Loucy (cell line): ENCODE data around the gene IGHMBP2.

Experiments used
- EZH2phosphoT487 ChIP-seq: fragments of 200-600 bp; IDR thresholded peaks from 2 replicates; pipeline ENCODE4 v1.6.1; 2018; ENCODE audit warnings: antibody characterized with exemption, mild to moderate bottlenecking, moderate library complexity, borderline replicate concordance
- TF ChIP-seq, protein P1 (sequence below): fragments of 200-600 bp; sonication (generic); conservative IDR thresholded peaks from 2 replicates; pipeline ENCODE4 v1.5.1; 2014; ENCODE audit warnings: mild to moderate bottlenecking, antibody characterized with exemption, low read length

DNA sequence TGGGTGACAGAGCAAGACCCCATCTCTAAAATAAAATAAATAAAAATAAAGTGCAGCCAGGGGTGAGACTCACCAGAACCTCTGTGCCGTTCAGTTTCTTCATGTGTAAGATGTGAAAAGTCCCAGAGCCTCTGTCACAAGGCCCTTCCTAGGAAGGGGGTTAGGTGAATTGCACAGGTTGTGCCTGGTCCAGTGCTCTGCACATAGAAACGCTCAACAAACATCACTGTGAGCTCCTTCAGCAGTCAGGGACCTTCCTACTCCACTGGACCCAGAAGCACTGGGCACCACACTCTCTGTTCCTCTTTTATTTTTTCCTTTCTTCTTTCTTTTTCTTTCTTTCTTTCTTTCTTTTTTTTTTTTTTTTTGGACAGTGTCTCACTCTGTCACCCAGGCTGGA is 22.4 kb upstream of the IGHMBP2 start:
- TF ChIP-seq, protein P1, sequence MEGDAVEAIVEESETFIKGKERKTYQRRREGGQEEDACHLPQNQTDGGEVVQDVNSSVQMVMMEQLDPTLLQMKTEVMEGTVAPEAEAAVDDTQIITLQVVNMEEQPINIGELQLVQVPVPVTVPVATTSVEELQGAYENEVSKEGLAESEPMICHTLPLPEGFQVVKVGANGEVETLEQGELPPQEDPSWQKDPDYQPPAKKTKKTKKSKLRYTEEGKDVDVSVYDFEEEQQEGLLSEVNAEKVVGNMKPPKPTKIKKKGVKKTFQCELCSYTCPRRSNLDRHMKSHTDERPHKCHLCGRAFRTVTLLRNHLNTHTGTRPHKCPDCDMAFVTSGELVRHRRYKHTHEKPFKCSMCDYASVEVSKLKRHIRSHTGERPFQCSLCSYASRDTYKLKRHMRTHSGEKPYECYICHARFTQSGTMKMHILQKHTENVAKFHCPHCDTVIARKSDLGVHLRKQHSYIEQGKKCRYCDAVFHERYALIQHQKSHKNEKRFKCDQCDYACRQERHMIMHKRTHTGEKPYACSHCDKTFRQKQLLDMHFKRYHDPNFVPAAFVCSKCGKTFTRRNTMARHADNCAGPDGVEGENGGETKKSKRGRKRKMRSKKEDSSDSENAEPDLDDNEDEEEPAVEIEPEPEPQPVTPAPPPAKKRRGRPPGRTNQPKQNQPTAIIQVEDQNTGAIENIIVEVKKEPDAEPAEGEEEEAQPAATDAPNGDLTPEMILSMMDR = no peak
- no peak for TF ChIP-seq EZH2phosphoT487
